Sigmoid colon (tissue), 4 donors: ENCODE data around the gene TPRA1.

Experiments used
- EP300 ChIP-seq, 4 donors: sonication (generic); formaldehyde crosslinking; IDR thresholded peaks; one replicate each; pipeline ENCODE4 v1.6.1; 2017; ENCODE audit warnings: antibody characterized with exemption in 4 of 4
- POLR2A ChIP-seq, 2 donors: fragments of 450-650 bp; IDR thresholded peaks; one replicate each; pipeline ENCODE4 v1.6.1; 2016; ENCODE audit warnings: antibody characterized with exemption in 2 of 2, mild to moderate bottlenecking in 2 of 2, moderate library complexity in 2 of 2
- POLR2AphosphoS5 ChIP-seq, 4 donors: sonication (generic); formaldehyde crosslinking; IDR thresholded peaks; one replicate each; pipeline ENCODE4 v1.6.1; 2017; ENCODE audit warnings: antibody characterized with exemption in 4 of 4
- TF ChIP-seq, protein P1 (sequence below), 4 experiments: fragments of 450-650 bp in 3 of 4; fragments of 200-600 bp in 1 of 4; IDR thresholded peaks; one replicate each; pipeline ENCODE4 v1.5.1; 2016 to 2019; ENCODE audit warnings: antibody characterized with exemption in 4 of 4, mild to moderate bottlenecking in 3 of 4, moderate library complexity in 2 of 4

DNA sequence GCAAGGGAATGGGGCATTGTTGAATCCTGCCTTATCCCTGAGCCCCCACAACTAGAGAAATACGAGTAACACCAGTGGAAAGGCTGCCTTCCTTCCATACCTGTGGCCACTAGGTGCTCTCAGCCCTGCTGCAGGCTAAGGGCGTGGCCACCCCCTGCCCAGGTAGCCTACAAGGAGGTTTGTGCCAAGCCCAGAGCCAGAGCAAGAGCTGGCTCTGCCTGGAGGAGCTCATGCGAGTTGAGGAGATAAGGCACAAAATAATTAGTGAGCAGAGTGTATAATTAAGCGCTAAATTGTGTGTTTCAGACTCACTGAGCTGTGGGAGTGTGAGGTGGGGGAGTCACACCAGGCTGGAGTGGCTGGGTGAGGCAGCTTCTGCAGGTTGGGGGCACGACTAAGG lies 49.2 kb downstream of the TPRA1 start:
- TF ChIP-seq, protein P1, sequence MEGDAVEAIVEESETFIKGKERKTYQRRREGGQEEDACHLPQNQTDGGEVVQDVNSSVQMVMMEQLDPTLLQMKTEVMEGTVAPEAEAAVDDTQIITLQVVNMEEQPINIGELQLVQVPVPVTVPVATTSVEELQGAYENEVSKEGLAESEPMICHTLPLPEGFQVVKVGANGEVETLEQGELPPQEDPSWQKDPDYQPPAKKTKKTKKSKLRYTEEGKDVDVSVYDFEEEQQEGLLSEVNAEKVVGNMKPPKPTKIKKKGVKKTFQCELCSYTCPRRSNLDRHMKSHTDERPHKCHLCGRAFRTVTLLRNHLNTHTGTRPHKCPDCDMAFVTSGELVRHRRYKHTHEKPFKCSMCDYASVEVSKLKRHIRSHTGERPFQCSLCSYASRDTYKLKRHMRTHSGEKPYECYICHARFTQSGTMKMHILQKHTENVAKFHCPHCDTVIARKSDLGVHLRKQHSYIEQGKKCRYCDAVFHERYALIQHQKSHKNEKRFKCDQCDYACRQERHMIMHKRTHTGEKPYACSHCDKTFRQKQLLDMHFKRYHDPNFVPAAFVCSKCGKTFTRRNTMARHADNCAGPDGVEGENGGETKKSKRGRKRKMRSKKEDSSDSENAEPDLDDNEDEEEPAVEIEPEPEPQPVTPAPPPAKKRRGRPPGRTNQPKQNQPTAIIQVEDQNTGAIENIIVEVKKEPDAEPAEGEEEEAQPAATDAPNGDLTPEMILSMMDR (IDR thresholded peaks at IDR 0.05): no peak
- TF ChIP-seq POLR2A (IDR thresholded peaks at IDR 0.05) (no peak), POLR2AphosphoS5 (IDR thresholded peaks at IDR 0.05) (no peak), EP300 (IDR thresholded peaks at IDR 0.05) (no peak)
